K562 (cell line): Measurements from ENCODE around the gene ACADVL. TPM values are rescaled to one million over a fixed set of nuclear protein-coding genes. Genes with fewer than 3 reads are reported as not detected.

Experiments
- ATAC-seq: fragments of 200-7000 bp; cut with Tn5 transposase; 3 replicates; pipeline ENCODE4 v1.9.1; 2020; ENCODE audit warnings: moderate library complexity
- BruUV-seq: library from RNA; stranded (reverse); fragments of 400-500 nt; replicated peaks from 2 replicates; lab custom pipeline; 2021; lab: Mats Ljungman, UMichigan
- CTCF ChIA-PET: fragments of 300-600 bp; formaldehyde crosslinking; extraction: SDS; loops from one replicate; lab custom pipeline; 2021; ENCODE audit warnings: low intra/inter-chr PET ratio; lab: Yijun Ruan, JAX
- POLR2A ChIA-PET: fragments of 300-600, 350-650 bp; sonication (Branson Sonifier 250); formaldehyde crosslinking; extraction: SDS; loops from one replicate; lab custom pipeline; 2021; ENCODE audit warnings: antibody characterized with exemption, inconsistent platforms; lab: Yijun Ruan, JAX
- DNase-seq, 4 experiments: peaks; one replicate each; pipeline versions ENCODE4 v3.0.0 to v3.0.0-alpha.2; 2011 to 2018; ENCODE audit warnings: low spot score in 3 of 4, mixed read lengths in 3 of 4; ENCODE audit errors: extremely low read depth in 1 of 4
- FAIRE-seq: peaks from 2 replicates; lab custom pipeline; 2011; peaks lifted over from hg19 to GRCh38; lab: Jason Lieb, UNC
- H2AFZ ChIP-seq: 2 replicates; pipeline ENCODE4 v1.6.0; 2011; ENCODE audit warnings: low read depth, low read length, control low read depth, inconsistent platforms
- H3K27ac ChIP-seq: fragments of 200-600 bp; 3 replicates; pipeline ENCODE4 v1.8.0; 2011; ENCODE audit warnings: low read depth, mild to moderate bottlenecking, control low read depth, inconsistent platforms, low read length, moderate library complexity, mixed read lengths; ENCODE audit errors: extremely low read depth
- H3K27me3 ChIP-seq, 2 experiments: fragments of 300-600 bp in 1 of 2; 2 replicates in 1 of 2; 3 replicates in 1 of 2; pipeline versions ENCODE4 v1.6.0 to v1.8.0; 2011; ENCODE audit warnings: inconsistent platforms in 2 of 2, low read length in 2 of 2, mild to moderate bottlenecking in 1 of 2, mixed read lengths in 1 of 2, moderate library complexity in 1 of 2; ENCODE audit not compliant: control insufficient read depth in 2 of 2, insufficient read depth in 2 of 2
- H3K36me3 ChIP-seq: fragments of 300-600 bp; 3 replicates; pipeline ENCODE4 v1.8.0; 2011; ENCODE audit warnings: mild to moderate bottlenecking, low read length, inconsistent platforms; ENCODE audit not compliant: control insufficient read depth, insufficient read depth
- H3K4me1 ChIP-seq, 2 experiments: fragments of 200-600 bp in 1 of 2; replicated peaks in 1 of 2; 2 replicates in 1 of 2; 3 replicates in 1 of 2; pipeline versions ENCODE4 v1.5.1 to v1.8.0; 2011; ENCODE audit warnings: inconsistent platforms in 2 of 2, low read length in 2 of 2, mild to moderate bottlenecking in 1 of 2, mixed read lengths in 1 of 2, moderate library complexity in 1 of 2; ENCODE audit not compliant: control insufficient read depth in 2 of 2, insufficient read depth in 2 of 2
- H3K4me2 ChIP-seq: 2 replicates; pipeline ENCODE4 v1.6.1; 2011; ENCODE audit warnings: low read length, control low read depth, inconsistent platforms, mixed read lengths; ENCODE audit not compliant: insufficient read depth
- H3K4me3 ChIP-seq: fragments of 200-600 bp; sonication (generic), shearing (Covaris generic); 2 replicates; pipeline ENCODE4 v1.5.1; 2016; ENCODE audit warnings: control low read depth, inconsistent platforms
- H3K79me2 ChIP-seq: fragments of 200-600 bp; 3 replicates; pipeline ENCODE4 v1.8.0; 2011; ENCODE audit warnings: low read length, inconsistent platforms; ENCODE audit not compliant: control insufficient read depth, insufficient read depth
- H3K9ac ChIP-seq, 2 experiments: 2 replicates each; pipeline versions ENCODE4 v1.6.0 to v1.6.1; 2011; ENCODE audit warnings: low read depth in 2 of 2, low read length in 2 of 2, control low read depth in 1 of 2, inconsistent platforms in 1 of 2, mild to moderate bottlenecking in 1 of 2, mixed read lengths in 1 of 2; ENCODE audit not compliant: insufficient read depth in 1 of 2
- H3K9me1 ChIP-seq: one replicate; pipeline ENCODE4 v1.6.0; 2011; ENCODE audit warnings: inconsistent platforms, mild to moderate bottlenecking, low read length, moderate library complexity; ENCODE audit not compliant: control insufficient read depth, insufficient read depth
- H3K9me3 ChIP-seq: replicated peaks from 2 replicates; pipeline ENCODE4 v1.5.1; 2011; ENCODE audit warnings: low read depth, low read length, inconsistent platforms; ENCODE audit not compliant: control insufficient read depth, insufficient read depth
- H4K20me1 ChIP-seq: replicated peaks from 2 replicates; pipeline ENCODE4 v1.6.1; 2011; ENCODE audit warnings: low read length, inconsistent platforms, mixed read lengths; ENCODE audit not compliant: control insufficient read depth, insufficient read depth
- CREBBP ChIP-seq: IDR thresholded peaks from one replicate; pipeline ENCODE4 v1.6.1; 2012; ENCODE audit warnings: low read depth, mild to moderate bottlenecking, control low read depth, inconsistent platforms, low read length
- FOXJ3 ChIP-seq: sonication (generic); formaldehyde crosslinking; IDR thresholded peaks from 2 replicates; pipeline ENCODE4 v1.4.0; 2020; ENCODE audit warnings: mild to moderate bottlenecking, missing genetic modification reagents
- FOXM1 ChIP-seq, 2 experiments: fragments of 450-650 bp in 1 of 2; sonication (generic) in 1 of 2; formaldehyde crosslinking in 1 of 2; IDR thresholded peaks; 2 replicates each; pipeline versions ENCODE4 v1.6.1 to v1.9.0; 2017 to 2022; ENCODE audit warnings: low read depth in 2 of 2, mild to moderate bottlenecking in 2 of 2, missing genetic modification reagents in 1 of 2, moderate library complexity in 1 of 2
- IRF2 ChIP-seq: sonication (generic); formaldehyde crosslinking; IDR thresholded peaks from 2 replicates; pipeline ENCODE4 v1.8.1; 2022; ENCODE audit warnings: mild to moderate bottlenecking, missing genetic modification reagents
- KAT2B ChIP-seq: IDR thresholded peaks from one replicate; pipeline ENCODE4 v1.6.1; 2012; ENCODE audit warnings: low read depth, mild to moderate bottlenecking, control low read depth, inconsistent platforms, low read length, moderate library complexity
- KAT7 ChIP-seq: sonication (generic); formaldehyde crosslinking; IDR thresholded peaks from 2 replicates; pipeline ENCODE4 v1.8.0; 2022; ENCODE audit warnings: missing genetic modification reagents, mild to moderate bottlenecking, borderline replicate concordance
- NFE2 ChIP-seq: IDR thresholded peaks from 2 replicates; pipeline ENCODE4 v1.6.1; 2014; ENCODE audit warnings: antibody characterized with exemption, low read depth
- SOX6 ChIP-seq: fragments of 450-650 bp; IDR thresholded peaks from 2 replicates; pipeline ENCODE4 v1.6.1; 2014; ENCODE audit warnings: mild to moderate bottlenecking
- TAF1 ChIP-seq: IDR thresholded peaks from 2 replicates; pipeline ENCODE4 v1.6.1; 2011; ENCODE audit warnings: mild to moderate bottlenecking, low read length, moderate library complexity; ENCODE audit not compliant: insufficient read depth, control insufficient read depth, severe bottlenecking; ENCODE audit errors: extremely low read depth
- ZFP1 ChIP-seq: fragments of 450-650 bp; formaldehyde crosslinking; IDR thresholded peaks from 2 replicates; pipeline ENCODE4 v1.4.0; 2020; ENCODE audit warnings: mild to moderate bottlenecking, mixed read lengths
- ZNF384 ChIP-seq: IDR thresholded peaks from 2 replicates; pipeline ENCODE4 v1.6.1; 2012; ENCODE audit warnings: low read depth, low read length, improper control_type of control experiment
- ZNF551 ChIP-seq: fragments of 250-450 bp; sonication (Bioruptor Pico); IDR thresholded peaks from 2 replicates; pipeline ENCODE4 v1.5.0; 2021; ENCODE audit warnings: mild to moderate bottlenecking, moderate library complexity
- WGBS: fragments of 100-300 bp; shearing (Covaris generic); methylation state at CpG from one replicate; pipeline ENCODE4 v1.1.6; 2016; ENCODE audit warnings: low coverage, mixed read lengths; ENCODE audit not compliant: insufficient coverage; ENCODE audit errors: missing lambda C conversion rate; 5-methylcytosine and 5-hydroxymethylcytosine counted together
- in situ Hi-C: fragments of 300-500 bp; cut with MboI; formaldehyde crosslinking; loops from 4 replicates; pipeline ENCODE4 v1.15.0; 2018; ENCODE audit warnings: inconsistent platforms, mixed read lengths
- intact Hi-C: fragments of 100-400 bp; cut with micrococcal nuclease; formaldehyde crosslinking; loops from 2 replicates; pipeline ENCODE4 v1.14.2; 2022
- polyA plus RNA-seq, 8 experiments: library from polyadenylated mRNA; depleted of rRNA in 4 of 8; stranded (reverse) in 5 of 8; unstranded in 3 of 8; fragments of >200 nt; fragmentation: Nextera tagmentation in 2 of 8; fragmentation: Illumina TruSeq in 1 of 8; extraction: Ambion mirVana in 2 of 8; extraction: Trizol in 1 of 8; gene quantifications; 2 replicates each; pipeline versions ENCODE4 v1.2.1 to v1.2.3, GENCODE V29; 2011 to 2014; ENCODE audit warnings: inconsistent platforms in 1 of 8, missing spikeins in 1 of 8
- total RNA-seq, 7 experiments: library from RNA; depleted of rRNA in 6 of 7; stranded (reverse); fragments of >200 nt in 6 of 7; fragmentation: Illumina TruSeq in 2 of 7; extraction: Trizol in 2 of 7; gene quantifications; 2 replicates each; pipeline versions ENCODE4 v1.2.1 to v1.2.3, GENCODE V29; 2011 to 2021; ENCODE audit warnings: low replicate concordance in 1 of 7
- TF ChIP-seq, protein P1 (sequence below): fragments of 250-450 bp; sonication (Bioruptor Pico); IDR thresholded peaks from 2 replicates; pipeline ENCODE4 v1.8.0; 2021; ENCODE audit warnings: moderate library complexity, mild to moderate bottlenecking, inconsistent platforms
- TF ChIP-seq, protein P2 (sequence below): fragments of 450-650 bp; formaldehyde crosslinking; IDR thresholded peaks from 2 replicates; pipeline ENCODE4 v1.4.0; 2022; ENCODE audit warnings: missing genetic modification characterization
- TF ChIP-seq, protein P3 (sequence below), 2 experiments: IDR thresholded peaks in 1 of 2; conservative IDR thresholded peaks in 1 of 2; 2 replicates each; pipeline ENCODE4 v1.6.1; 2016; ENCODE audit warnings: low read depth in 2 of 2, mild to moderate bottlenecking in 1 of 2, missing compliant biosample characterization in 1 of 2, missing genetic modification characterization in 1 of 2, moderate library complexity in 1 of 2

The ACADVL gene
- total and polyA plus RNA-seq, 9 of the 15 experiments (the other 6 are each of a cell fraction or from before 2014, with no cell fraction given), result 25.5 to 449 (median 214) TPM

DNA sequence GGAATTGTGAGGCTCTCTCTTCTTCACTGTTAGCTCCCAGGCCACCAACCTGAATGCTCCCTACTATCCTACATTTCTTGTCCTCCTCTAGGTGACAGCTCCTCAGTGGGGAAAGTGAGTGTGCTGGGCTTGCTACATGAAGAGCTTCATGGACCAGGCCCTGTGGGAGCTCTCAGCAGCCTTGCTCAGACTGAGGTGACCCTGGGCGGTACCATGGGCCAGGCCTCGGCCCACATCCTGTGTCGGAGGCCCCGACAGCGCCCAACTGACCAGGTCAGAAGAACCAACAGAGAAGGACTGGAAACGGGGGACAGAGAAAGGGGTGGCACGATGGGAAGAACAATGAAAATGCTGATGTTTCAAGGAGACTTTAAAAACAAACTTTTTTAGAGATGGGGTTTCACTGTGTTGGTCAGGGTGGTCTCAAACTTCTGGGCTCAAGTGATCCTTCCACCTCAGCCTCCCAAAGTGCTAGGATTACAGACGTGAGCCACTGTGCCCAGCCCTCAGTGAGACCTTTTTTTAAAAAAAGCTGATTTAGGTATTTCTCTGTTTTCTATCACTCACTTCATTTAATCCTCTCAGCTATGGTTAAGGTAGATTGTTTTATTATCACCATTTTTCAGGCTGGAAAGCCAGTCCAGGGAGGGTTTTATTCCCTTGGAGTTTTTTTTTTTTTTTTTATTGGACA, 37.2 kb downstream of the ACADVL start (continued):
- TF ChIP-seq CREBBP, result no peak
- TF ChIP-seq FOXJ3 (CRISPR knock-in tag), result no peak
- no peak for TF ChIP-seq SOX6
- TF ChIP-seq, protein P1, sequence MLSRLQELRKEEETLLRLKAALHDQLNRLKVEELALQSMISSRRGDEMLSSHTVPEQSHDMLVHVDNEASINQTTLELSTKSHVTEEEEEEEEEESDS (CRISPR knock-in tag), result no peak
- no peak for TF ChIP-seq KAT2B
- TF ChIP-seq, protein P2, sequence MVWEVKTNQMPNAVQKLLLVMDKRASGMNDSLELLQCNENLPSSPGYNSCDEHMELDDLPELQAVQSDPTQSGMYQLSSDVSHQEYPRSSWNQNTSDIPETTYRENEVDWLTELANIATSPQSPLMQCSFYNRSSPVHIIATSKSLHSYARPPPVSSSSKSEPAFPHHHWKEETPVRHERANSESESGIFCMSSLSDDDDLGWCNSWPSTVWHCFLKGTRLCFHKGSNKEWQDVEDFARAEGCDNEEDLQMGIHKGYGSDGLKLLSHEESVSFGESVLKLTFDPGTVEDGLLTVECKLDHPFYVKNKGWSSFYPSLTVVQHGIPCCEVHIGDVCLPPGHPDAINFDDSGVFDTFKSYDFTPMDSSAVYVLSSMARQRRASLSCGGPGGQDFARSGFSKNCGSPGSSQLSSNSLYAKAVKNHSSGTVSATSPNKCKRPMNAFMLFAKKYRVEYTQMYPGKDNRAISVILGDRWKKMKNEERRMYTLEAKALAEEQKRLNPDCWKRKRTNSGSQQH, result no peak
- no peak for TF ChIP-seq TAF1
- TF ChIP-seq, all 486 proteins: peak for 0

DNA sequence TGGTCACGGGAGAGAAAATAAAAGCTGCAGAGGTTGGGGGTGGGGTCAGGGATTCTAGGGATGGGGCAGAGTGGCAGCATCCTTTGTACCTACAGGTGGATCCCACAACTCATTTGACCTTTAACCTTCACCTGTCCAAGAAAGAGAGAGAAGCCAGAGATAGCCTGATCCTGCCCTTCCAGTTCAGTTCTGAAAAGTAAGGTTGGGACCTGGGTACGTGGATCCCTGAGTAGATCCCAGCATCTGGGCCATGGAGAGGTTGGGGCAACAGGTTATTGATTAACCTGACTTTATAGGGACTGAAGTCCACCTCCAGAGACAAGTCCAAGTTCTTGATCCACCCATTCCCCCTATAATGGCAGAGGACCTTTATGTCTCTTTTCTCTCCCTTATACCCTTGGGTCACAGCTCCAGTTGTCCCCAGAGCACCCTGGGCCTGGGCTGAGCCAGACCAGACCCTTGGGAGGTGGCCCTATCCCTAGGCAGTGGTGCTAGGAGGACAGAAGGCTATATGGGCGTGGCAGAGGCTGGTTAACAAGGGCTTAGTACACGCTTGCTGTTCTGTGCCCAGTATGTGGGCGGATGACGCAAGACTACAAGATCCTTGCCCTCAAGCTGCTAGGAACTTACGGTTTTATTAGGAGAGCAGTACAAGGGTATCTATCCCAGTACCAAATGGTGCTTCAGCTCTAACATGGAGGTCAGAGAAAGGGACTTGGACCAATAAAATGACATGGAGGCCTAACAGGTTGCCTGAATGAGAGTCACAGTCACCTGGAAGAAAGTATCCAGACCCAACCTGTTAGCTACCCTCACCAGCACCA, 39.2 kb downstream of the ACADVL start:
- peaks cover 3% of the 10 kb centered on the region; the same call in 1 of the 3 replicates for H3K79me2 ChIP-seq
- no peak overlapping the region for H2AFZ ChIP-seq
- H3K4me1 ChIP-seq, result peaks cover 3 to 33% of the 10 kb centered on the region in 2 experiments; a peak in 4 of 5 replicates
- DNase-seq, result no peak
- H3K9ac ChIP-seq, result no peak overlapping the region
- no peaks in the 10 kb centered on the region for H3K27me3 ChIP-seq
- in situ Hi-C loops, result no loop called here
- BruUV-seq, result no TSS peak
- ChIA-PET CTCF (no interaction called here), POLR2A (interaction anchor here (1.3 to 1.6 kb wide), 2 partner anchors 8 to 17 kb away, joined by 4 to 10 read pairs; partner anchors contain the start of genes CTDNEP1 and GABARAP)
- WGBS, result 94% methylated on average over 5 of the region's 7 CpGs
- H3K36me3 ChIP-seq, result peaks cover 58% of the 10 kb centered on the region; the same call in 2 of the 3 replicates
- H3K9me1 ChIP-seq, result no peaks in the 10 kb centered on the region
- H3K4me2 ChIP-seq, result no peak overlapping the region
- H3K27ac ChIP-seq, result no peak overlapping the region
- H4K20me1 ChIP-seq, result no peaks in the 10 kb centered on the region
- FAIRE-seq, result no peak
- no peak for ATAC-seq
- no peak overlapping the region for H3K4me3 ChIP-seq
- intact Hi-C loops, result no loop called here
- H3K9me3 ChIP-seq, result no peaks in the 10 kb centered on the region
- no peak for TF ChIP-seq NFE2
- no peak for TF ChIP-seq ZNF551 (CRISPR knock-in tag)
- TF ChIP-seq KAT7 (CRISPR knock-in tag), result no peak
- TF ChIP-seq, protein P3, sequence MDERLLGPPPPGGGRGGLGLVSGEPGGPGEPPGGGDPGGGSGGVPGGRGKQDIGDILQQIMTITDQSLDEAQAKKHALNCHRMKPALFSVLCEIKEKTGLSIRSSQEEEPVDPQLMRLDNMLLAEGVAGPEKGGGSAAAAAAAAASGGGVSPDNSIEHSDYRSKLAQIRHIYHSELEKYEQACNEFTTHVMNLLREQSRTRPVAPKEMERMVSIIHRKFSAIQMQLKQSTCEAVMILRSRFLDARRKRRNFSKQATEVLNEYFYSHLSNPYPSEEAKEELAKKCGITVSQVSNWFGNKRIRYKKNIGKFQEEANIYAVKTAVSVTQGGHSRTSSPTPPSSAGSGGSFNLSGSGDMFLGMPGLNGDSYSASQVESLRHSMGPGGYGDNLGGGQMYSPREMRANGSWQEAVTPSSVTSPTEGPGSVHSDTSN (CRISPR knock-in tag; IDR thresholded peaks at IDR 0.05; ENCODE audit: low read depth), result no peak
- TF ChIP-seq, protein P3 (tag; conservative IDR thresholded peaks at IDR 0.05; ENCODE audit: low read depth), result no peak
- TF ChIP-seq ZNF384, result no peak
- TF ChIP-seq FOXM1 (IDR thresholded peaks at IDR 0.05; ENCODE audit: low read depth), result no peak
- TF ChIP-seq FOXM1 (CRISPR knock-in tag; IDR thresholded peaks at IDR 0.05; ENCODE audit: low read depth), result no peak
- TF ChIP-seq IRF2 (CRISPR knock-in tag), result no peak
- no peak for TF ChIP-seq ZFP1 (CRISPR knock-in tag)
